ENCODE measurements around the gene CRISPLD2.

- TF ChIP-seq POLR2A (IDR thresholded peaks at IDR 0.05) (no peak), CTCF (IDR thresholded peaks at IDR 0.05 in 8 of 11, conservative IDR thresholded peaks at IDR 0.05 in 3 of 11) (no peak)
Measured at GRCh38 chr16:84818133-84818532, 1.7 kb upstream of the CRISPLD2 start.

All from spleen (tissue), 7 donors.